GM18526 (cell line): ENCODE measurements around the gene LINGO4.

Experiments used
- POLR2A ChIP-seq: IDR thresholded peaks from 3 replicates; pipeline ENCODE4 v1.6.1; 2011; ENCODE audit not compliant: insufficient read length; ENCODE audit errors: extremely low read depth

Gene LINGO4

DNA sequence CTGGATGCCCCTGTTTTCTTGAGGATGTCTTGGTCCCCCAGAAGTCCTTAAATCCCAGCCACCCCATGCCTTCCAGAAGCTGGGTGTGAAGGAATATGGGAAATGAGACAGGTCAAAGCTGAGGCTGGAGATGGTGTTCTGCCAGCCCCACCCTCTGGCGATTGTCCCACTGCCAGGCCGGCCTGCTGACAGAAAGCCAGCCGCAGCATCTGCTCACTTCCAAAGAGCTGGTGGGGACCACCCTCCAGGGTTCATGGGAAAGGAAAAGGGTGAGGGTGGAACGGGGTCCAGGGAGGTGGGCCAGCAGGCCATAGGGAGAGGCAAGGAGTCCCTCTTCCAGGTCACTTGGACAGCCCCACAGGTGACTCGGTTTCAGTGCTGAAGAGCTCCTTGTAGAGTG, 1.9 kb upstream of the LINGO4 start:
- no peak for TF ChIP-seq POLR2A

GRCh38 chr1:151806170-151806569, 951 bp upstream of the LINGO4 start:
- TF ChIP-seq POLR2A, result no peak

DNA sequence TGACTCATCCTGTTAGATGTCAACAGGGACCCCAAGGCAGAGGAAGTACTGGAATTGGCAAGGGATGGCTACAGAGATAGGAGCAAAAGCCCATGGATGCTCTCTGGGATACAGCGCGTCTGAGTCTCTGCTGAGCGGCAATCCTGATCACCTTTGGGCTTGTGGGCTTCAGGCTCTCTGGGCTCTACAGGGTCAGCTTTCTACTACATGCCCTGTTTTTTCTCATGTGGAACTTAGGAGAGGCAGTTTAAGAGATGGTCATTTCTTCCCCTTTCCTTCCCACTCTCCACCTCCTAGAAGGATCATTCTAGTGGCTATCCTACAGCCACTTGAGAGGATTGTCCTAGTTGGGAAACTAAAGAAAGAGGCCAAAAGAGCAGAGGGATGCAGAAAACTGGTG, 1.3 kb downstream of the LINGO4 start:
- TF ChIP-seq POLR2A, result no peak

GRCh38 chr1:151803164-151803563, 2.1 kb downstream of the LINGO4 start:
- TF ChIP-seq POLR2A, result no peak

DNA sequence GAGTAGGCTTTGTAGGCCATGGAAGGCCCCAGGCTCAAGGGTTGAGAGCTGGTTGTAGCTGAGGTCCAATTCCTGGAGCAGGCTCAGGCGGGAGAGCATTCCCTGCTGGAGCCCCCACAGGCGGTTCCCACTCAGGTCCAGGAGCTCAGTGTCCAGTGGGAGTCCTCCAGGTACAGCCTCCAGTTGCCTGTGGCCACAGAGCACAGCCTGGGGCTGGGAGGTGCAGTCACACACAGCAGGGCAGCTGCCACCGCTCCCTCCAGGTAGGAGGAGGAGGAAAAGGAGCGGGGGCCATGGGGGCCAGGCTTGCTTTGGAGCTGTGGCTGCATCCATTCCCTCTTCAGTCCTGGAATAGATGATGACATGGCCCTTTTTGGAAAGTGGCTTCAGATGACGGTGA, 2.8 kb downstream of the LINGO4 start:
- no peak for TF ChIP-seq POLR2A

- no peak for TF ChIP-seq POLR2A
These were observed 3.4 kb downstream of the LINGO4 start for GRCh38 chr1:151801846-151802245.

- TF ChIP-seq POLR2A, result no peak
These were observed 3.9 kb downstream of the LINGO4 start for GRCh38 chr1:151801310-151801820.

DNA sequence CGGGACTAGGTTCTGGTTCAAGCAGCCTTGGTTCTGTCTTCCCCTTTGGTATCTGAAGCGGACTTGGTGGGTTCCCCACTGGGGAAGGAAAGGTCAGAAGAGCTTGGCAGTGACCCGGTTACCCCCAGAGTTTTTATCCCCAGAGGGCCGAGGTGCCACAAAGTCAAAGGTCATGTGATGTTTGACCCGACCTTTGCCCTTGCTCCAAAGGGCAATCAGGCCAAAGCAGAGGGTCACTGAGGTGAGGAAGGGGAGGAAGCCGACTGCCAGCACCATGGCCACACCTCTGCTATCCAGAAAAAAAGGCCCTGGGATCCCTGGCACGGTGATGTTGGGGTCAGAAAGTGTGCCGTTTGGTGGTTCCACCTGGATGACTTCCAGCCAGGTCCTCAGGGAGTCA, 4.4 kb downstream of the LINGO4 start:
- no peak for TF ChIP-seq POLR2A

DNA sequence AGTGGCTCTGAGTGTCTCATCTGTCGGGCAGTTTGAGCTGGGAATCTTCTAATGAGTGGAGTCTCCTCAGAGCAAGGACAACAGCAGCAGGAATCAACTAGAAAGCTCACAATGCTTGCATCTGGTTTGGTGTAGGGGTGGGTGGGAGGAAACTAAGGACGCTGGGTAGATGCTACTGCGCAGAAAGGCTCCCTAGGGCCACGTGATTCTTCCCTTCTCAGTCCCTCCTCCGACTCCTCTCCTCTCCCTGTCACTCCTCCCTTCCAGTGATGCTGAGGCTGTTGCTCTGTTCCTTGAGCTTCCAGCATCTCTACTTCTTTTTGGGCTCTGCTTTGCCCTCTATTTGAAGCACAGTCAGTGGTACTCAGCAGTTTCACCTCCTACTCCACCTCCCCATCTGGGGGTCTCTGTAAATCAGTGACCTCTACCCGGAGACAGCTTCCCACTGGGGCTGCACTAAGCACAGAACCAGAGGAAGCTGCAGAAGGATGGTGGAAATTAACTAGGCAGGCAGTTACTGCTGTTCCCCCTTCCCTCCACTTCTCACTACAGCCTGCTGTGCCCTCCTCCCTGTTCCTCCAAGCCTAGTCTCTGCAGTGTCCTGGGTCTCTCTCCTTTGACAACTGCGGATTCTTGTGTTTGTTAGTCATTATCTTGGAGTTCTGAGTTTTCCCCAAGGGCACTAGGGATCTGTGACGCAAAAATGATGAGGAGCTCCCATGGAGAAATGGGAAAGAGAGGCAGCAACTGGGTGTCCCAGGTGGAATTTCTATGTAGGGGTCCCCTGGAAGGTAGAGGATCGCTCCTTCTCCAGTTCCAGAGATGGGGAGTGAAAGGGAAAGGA, 5.8 kb downstream of the LINGO4 start:
- TF ChIP-seq POLR2A, result no peak

DNA sequence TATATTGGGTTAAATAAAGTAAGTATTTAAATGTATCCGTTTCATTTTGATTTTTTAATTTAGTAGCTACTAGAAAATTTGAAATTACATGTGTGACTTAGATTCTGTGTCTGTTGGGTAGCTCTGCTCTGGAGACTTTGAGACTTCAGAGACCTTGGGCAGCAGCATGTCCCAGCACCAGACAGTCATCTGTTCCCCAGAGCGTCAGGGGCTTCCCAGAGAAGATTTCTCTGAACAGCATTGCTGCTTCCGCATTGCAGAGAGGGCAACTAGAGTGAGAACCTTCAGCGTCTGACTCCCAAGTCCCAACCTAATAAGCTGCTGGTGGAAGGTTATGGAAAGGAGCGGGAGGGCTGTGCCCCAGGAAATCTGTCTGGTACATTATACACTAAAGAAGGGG, 6.6 kb downstream of the LINGO4 start:
- no peak for TF ChIP-seq POLR2A

DNA sequence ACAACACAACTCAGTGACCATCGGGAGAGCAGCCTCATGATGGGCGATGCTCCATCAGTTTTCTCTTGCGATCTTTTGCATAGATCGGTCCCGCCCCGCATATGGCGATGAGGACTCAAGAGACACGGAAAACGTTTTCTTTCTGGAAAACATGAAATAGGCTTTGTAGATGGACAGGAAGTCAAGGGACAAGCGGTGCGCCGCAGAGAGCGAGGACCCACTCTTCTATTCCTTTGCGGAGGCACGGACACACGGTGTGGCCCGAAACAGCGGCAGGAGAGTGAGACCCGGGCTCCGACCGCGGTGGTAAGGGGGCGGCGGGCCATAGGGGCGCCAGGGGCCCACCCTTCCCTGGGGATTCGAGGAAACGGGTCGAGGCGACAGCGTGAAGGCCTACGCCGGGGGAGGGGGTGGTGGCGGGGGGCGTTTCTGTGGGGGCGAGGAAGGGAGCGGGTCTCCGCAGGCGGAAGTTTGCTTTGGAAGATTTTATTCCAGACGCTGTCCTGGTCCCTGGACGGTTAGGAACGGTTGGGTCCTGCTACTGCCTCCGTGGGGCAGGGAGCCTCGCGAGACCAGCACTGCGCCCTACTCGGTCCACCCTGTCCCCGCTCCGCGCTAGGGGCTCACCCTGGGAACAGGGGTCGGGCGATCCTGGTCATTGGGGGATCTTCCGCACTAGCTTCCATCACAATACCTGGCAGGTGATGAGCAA, 14.1 kb downstream of the LINGO4 start:
- no peak for TF ChIP-seq POLR2A

- peak; percentile 24 for TF ChIP-seq POLR2A
These were observed 14.9 kb downstream of the LINGO4 start, which contains the start of gene TDRKH for GRCh38 chr1:151790071-151790939. TDRKH (minus strand) TSS chr1:151790500; CDS start chr1:151783022, 7,478 bp downstream.

- TF ChIP-seq POLR2A, result no peak
These were observed 17.5 kb downstream of the LINGO4 start for GRCh38 chr1:151787689-151788088.

- no peak for TF ChIP-seq POLR2A
These were observed 21.4 kb downstream of the LINGO4 start for GRCh38 chr1:151783796-151784195.

- TF ChIP-seq POLR2A, result no peak
These were observed 22.5 kb downstream of the LINGO4 start for GRCh38 chr1:151782741-151783140.

- no peak for TF ChIP-seq POLR2A
These were observed 25.4 kb downstream of the LINGO4 start for GRCh38 chr1:151779852-151780251.

DNA sequence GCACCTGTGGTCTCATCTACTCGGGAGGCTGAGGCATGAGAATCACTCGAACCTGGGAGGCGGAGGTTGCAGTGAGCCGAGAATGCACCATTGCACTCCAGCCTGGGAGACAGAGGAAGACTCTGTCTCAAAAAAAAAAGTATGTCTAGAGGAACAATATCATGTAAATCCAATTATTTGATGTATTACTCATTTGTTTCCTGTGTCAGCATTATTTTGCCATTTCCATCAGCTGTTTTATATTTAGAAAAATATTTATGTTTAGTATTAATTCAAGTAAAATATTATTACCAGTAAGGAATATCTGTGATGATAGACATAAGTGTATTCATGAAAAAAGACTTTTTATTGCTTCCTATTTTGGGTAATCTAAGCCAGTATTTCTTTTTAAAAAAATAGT, 27.9 kb downstream of the LINGO4 start:
- no peak for TF ChIP-seq POLR2A
